ENCODE measurements around the gene ABLIM2.

DNA sequence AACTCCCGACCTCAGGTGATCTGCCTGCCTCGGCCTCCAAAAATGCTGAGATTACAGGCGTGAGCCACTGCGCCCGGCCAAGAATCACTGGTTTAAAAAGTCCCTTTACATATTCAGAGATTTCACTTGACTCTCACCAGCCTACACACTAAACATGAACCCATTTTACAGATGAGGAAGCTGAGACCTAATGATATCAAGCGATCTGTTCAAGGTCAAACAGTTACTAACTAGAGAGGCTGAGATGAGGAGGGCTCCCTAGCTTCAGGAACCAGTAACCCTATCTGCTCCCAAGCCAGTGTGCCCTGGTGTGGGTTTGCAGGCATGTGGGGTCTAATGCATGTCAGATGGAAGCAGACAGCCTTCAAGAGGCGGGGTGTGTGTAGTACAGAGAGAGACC lies 159.3 kb downstream of the ABLIM2 start:
- TF ChIP-seq, protein P1, sequence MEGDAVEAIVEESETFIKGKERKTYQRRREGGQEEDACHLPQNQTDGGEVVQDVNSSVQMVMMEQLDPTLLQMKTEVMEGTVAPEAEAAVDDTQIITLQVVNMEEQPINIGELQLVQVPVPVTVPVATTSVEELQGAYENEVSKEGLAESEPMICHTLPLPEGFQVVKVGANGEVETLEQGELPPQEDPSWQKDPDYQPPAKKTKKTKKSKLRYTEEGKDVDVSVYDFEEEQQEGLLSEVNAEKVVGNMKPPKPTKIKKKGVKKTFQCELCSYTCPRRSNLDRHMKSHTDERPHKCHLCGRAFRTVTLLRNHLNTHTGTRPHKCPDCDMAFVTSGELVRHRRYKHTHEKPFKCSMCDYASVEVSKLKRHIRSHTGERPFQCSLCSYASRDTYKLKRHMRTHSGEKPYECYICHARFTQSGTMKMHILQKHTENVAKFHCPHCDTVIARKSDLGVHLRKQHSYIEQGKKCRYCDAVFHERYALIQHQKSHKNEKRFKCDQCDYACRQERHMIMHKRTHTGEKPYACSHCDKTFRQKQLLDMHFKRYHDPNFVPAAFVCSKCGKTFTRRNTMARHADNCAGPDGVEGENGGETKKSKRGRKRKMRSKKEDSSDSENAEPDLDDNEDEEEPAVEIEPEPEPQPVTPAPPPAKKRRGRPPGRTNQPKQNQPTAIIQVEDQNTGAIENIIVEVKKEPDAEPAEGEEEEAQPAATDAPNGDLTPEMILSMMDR (IDR thresholded peaks at IDR 0.05), result no peak
- TF ChIP-seq POLR2A (IDR thresholded peaks at IDR 0.05), result no peak
